SK-N-MC (cell line): ENCODE results near the gene RGS3.

Source experiments
- EZH2 ChIP-seq: fragments of 200-600 bp; sonication (generic); IDR thresholded peaks from one replicate; pipeline ENCODE4 v1.6.1; 2017; ENCODE audit warnings: antibody characterized with exemption
- FOXP2 ChIP-seq: optimal IDR thresholded peaks from 2 replicates; pipeline ENCODE3; 2011; ENCODE audit warnings: mild to moderate bottlenecking, moderate library complexity; ENCODE audit not compliant: insufficient read depth; ENCODE audit errors: extremely low read length, control extremely low read depth
- POLR2AphosphoS5 ChIP-seq: IDR thresholded peaks from 2 replicates; pipeline ENCODE4 v1.6.1; 2012; ENCODE audit warnings: mild to moderate bottlenecking, low read depth, low read length, borderline replicate concordance

DNA sequence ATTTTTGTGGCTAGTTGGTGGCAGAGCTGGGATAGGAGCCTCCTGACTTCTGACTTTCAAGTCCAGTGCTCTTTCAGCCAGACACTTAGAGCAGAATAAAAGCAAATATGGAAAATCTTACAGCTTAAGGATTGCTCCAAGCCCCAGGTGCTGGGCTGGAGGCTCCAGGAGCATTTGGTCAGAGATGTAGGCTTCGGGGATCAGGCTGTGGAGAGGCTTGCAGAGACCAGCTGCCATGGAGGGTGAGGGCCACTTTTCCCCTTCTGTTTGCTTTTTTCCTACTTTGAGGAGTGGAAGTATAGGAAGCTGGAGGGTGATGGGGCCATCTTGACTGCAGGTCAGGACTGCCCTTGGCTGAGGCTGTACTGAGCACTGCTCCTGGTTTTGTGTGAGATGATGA, 58.9 kb downstream of the RGS3 start:
- TF ChIP-seq EZH2 = no peak
- no peak for TF ChIP-seq POLR2AphosphoS5
- TF ChIP-seq FOXP2 = no peak
